ENCODE data around the gene BICD1. TPM values are rescaled to one million over a fixed set of nuclear protein-coding genes. Genes with fewer than 3 reads are reported as not detected.

The BICD1 gene
- total RNA-seq, 1 donor from 2014 or later: 7.7 TPM

DNA sequence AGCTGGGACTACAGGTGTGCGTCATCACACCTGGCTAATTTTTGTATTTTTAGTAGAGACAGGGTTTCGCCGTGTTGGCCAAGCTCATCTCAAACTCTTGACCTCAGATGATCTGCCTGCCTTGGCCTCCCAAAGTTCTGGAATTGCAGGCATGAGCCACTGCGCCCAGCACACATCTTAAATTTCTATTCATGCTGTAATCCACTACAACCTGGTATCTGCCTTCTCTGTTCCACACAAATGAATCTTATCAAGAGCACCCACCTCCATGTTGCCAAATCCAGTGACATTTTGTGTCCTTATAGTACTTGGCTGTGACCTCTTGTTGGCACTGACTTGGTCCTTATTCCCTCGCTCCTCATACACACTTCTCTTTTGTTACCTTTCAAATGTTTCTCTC, 5.8 kb upstream of the BICD1 start:
- TF ChIP-seq CTCF (conservative IDR thresholded peaks at IDR 0.05; ENCODE audit: low read depth, low read length): no peak
- no peak for DNase-seq (ENCODE audit: low read depth)
- no peak overlapping the region for H3K4me3 ChIP-seq (ENCODE audit: low read depth, low read length)

- H3K4me3 ChIP-seq (ENCODE audit: low read depth, low read length): no peak overlapping the region
- no peak for TF ChIP-seq CTCF (conservative IDR thresholded peaks at IDR 0.05; ENCODE audit: low read depth, low read length)
- no peak for DNase-seq (ENCODE audit: low read depth)
Measured at GRCh38 chr12:32102234-32102633, 4.4 kb upstream of the BICD1 start.

- H3K4me3 ChIP-seq (ENCODE audit: low read depth, low read length): no peak overlapping the region
- TF ChIP-seq CTCF (conservative IDR thresholded peaks at IDR 0.05; ENCODE audit: low read depth, low read length): no peak
- DNase-seq (ENCODE audit: low read depth): no peak
Measured at GRCh38 chr12:32104572-32105355, 1.9 kb upstream of the BICD1 start.

- TF ChIP-seq CTCF (conservative IDR thresholded peaks at IDR 0.05; ENCODE audit: low read depth, low read length): no peak
- DNase-seq (ENCODE audit: low read depth): no peak
- peak overlapping the region; percentile 63 for H3K4me3 ChIP-seq (ENCODE audit: low read depth, low read length)
Measured at GRCh38 chr12:32105986-32106516, 596 bp upstream of the BICD1 start.

DNA sequence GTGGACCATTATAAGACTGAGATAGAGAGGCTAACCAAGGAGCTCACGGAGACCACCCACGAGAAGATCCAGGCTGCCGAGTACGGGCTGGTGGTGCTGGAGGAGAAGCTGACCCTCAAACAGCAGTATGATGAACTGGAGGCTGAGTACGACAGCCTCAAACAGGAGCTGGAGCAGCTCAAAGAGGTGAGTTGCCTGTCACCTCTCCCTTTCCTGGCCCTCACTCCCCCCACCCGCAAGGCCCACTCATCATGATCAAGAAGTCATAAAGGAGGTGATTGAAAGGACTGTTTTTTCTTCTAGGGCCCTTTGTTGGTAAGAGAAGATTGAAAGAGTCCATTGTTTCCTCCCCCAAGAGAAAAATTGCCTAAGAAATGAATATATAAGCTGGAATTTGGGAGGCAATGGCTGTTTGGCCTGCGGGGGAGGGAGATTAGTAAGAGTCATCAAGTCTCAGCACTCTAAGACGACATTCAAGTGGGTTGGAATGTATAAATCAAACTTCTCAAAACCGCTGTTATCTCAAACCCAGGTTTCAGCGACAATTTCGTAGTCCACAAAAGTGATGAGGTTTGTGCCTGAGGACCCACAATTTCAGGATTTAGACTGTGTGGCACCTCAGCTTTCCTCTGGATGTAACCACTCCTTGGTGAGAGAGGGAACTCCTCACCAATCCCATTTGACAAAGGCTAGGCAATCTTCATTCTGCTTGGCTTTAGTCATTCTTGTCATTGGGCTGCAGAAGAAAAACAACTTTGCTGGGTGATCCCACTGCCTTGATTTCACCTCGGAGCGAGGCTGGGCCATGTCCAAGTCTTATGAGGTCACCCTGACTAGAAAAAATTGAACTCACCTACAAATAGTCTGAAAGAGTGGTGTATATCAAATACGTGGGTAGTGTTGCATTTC, 966 bp downstream of the BICD1 start:
- DNase-seq (ENCODE audit: low read depth): no peak
- no peak for TF ChIP-seq CTCF (conservative IDR thresholded peaks at IDR 0.05; ENCODE audit: low read depth, low read length)

GRCh38 chr12:32108787-32109186, 2.1 kb downstream of the BICD1 start:
- no peak for DNase-seq (ENCODE audit: low read depth)
- no peak for TF ChIP-seq CTCF (conservative IDR thresholded peaks at IDR 0.05; ENCODE audit: low read depth, low read length)
- peak overlapping the region; percentile 63 for H3K4me3 ChIP-seq (ENCODE audit: low read depth, low read length)

More for the DNA sequence above, 966 bp downstream of the BICD1 start:
- H3K4me3 ChIP-seq (ENCODE audit: low read depth, low read length): peak overlapping the region; percentile 63

All from epithelial cell of proximal tubule (primary cell).